GM19099 (cell line): ENCODE measurements around the gene SLC35E4.
A peak's percentile ranks its signal among the peaks of the same experiment; 100 is the strongest.

ENCODE experiments used
- POLR2A ChIP-seq: IDR thresholded peaks from 3 replicates; pipeline ENCODE4 v1.6.1; 2011; ENCODE audit warnings: low read depth; ENCODE audit not compliant: insufficient read length; ENCODE audit errors: extremely low read depth

The SLC35E4 gene

DNA sequence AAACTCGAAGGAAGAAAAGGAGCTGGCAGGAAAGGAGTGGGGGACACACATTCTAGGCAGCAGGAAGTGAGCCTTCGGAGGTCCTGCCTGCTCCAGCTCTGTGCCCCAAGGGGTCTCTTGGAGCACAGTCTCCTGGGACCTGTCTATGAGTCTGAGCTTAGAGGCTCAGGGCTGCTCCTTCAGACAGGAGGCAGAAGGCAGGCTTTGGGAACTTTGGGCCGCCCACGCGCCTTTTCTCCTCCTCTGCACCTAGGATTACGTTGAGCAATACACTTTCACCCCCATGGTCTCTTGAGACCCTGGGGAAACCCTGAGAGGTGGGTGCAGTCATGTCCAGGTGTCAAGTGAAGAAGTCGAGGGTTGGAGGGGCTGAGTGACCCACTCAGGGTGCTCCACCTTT lies 27.6 kb upstream of the SLC35E4 start:
- no peak for TF ChIP-seq POLR2A

DNA sequence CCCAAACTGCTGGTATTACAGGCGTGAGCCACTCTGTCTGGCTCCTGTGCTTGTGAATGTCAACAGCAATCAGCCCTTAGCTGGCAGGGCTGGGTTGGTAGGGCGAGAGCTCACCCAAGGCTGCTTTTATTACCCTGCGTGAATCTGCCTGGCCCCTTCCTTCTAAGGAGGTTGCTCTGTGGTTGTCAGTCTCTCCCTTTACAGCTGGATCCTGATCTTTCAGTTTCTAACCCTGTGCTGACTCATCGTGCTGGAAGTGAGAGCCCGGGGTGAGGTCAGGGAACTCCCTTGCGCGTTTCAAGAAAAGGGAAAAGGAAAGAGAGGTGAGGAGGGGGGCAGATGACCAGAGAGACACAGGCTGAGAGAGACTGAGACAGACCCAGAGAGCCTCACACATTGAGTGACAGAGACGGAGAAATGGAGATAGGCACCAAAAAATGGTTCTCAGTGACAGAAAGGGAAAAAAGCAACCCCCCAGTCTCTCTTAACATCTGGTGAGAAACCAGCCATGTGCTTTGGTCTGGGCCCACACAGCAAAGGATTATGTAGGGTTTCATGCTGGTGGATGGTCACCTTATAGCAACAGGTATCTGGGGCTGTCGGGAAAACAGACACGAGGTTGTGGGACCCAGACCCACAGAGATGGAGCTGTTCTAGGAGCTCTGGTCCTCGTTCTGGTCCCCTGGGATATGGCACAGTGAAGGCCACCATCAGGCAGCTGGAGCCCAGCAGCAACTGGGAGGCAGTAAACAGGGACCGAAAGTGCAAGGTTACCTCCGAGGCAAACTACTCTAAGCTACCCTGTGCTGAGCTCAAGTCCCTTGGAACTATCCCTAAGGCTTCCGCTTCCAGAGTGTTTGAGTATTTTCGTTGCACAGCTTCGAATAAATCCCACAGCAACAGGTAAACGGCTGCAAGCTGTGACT lies 26.1 kb upstream of the SLC35E4 start:
- no peak for TF ChIP-seq POLR2A

DNA sequence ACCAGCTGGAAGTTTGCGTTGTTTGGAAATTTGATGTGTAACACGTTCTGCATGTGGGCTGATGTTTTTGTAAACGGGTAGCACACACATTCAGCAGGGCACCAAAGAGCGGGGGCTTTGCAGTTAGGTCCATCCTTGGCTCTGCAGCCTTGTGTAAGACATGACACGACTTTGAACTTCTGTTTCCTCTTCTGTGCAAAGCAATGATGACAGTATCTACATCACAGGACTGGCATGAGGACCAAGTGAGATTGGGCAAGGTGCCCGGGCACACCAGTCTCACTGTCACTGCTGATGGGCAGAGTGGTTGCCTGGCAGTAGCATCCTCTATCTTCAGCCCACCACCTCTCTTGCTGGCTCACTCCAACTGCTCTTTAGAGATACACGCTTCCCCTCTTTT lies 25.3 kb upstream of the SLC35E4 start:
- no peak for TF ChIP-seq POLR2A

DNA sequence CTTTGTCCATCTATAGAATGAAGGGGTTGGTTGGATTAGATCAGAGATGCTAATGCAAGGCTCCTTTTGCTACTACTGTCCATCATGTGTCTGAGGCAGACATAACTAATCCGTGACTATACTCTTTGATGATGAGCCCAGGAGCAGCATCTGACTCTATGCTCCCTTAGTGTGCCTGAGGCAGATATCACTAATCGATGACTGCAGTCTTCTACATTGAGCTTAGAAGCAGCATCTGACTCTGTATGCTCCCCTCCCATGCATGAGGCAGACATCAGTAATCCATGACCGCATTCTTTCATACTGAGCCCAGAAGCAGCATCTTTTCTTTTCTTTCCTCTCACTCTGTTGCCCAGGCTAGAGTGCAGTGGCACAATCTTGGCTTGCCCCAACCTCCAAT lies 24.4 kb upstream of the SLC35E4 start:
- no peak for TF ChIP-seq POLR2A

DNA sequence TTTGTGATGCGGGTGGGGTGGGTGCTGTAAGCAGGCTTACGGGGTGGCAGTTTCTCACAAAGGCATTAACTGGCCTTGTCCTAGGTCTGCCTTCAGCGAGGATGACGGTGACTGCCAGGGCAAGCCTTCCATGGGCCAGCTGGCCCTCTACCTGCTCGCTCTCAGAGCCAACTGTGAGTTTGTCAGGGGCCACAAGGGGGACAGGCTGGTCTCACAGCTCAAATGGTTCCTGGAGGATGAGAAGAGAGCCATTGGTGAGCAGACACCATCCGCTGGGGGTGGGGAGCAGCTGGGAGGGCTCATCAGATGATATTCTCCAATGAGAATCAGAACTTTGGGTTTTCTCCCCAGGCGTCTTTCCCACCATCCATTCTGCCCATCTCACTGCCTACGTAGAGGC lies 22.8 kb upstream of the SLC35E4 start:
- no peak for TF ChIP-seq POLR2A

DNA sequence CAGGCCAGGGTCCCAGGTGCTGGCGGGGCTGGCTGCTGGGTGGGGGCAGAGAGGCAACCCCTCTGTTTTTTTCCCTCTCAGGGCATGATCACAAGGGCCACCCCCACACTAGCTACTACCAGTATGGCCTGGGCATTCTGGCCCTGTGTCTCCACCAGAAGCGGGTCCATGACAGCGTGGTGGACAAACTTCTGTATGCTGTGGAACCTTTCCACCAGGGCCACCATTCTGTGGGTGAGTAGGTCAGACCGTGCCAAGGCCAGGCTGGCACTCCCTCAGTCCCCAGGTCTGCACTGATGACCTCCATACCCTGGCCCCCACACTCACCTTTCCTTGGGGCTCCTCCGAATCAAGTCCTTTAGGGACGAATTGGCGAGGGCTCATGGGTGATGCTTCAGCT lies 21.3 kb upstream of the SLC35E4 start:
- no peak for TF ChIP-seq POLR2A

DNA sequence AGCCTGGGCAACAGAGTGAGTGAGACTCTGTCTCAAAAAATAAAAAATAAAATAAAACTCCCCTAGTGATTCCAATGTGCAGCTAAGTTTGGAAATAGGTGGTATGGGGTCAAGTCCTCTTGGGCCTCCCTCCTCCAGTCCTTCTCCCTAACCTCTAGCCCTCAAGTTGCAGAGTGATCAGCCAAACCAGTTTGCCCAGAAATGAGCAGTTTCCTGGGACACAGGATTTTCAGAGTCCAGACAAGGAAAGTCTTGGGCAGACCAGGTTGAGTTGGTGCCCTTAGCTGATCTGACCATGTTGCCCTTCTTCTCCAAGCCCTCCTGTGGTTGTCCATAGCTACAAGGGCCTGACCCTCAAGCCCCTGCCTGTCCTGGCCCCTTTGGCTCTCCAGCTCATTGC lies 20.7 kb upstream of the SLC35E4 start:
- no peak for TF ChIP-seq POLR2A

DNA sequence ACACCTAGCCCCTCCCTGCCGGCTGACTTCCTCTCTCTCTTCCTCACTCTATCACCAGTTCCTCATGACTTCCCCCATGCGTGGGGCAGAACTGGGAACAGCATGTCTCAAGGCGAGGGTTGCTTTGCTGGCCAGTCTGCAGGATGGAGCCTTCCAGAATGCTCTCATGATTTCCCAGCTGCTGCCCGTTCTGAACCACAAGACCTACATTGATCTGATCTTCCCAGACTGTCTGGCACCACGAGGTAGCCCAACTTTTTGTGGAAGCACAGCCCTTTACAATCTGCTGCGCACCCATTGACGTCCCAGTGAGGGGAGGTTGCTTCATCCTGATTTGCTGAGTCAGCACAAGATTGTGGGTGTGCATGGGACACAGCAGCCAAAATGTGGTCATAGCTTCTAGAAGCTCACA lies 20.0 kb upstream of the SLC35E4 start:
- no peak for TF ChIP-seq POLR2A

DNA sequence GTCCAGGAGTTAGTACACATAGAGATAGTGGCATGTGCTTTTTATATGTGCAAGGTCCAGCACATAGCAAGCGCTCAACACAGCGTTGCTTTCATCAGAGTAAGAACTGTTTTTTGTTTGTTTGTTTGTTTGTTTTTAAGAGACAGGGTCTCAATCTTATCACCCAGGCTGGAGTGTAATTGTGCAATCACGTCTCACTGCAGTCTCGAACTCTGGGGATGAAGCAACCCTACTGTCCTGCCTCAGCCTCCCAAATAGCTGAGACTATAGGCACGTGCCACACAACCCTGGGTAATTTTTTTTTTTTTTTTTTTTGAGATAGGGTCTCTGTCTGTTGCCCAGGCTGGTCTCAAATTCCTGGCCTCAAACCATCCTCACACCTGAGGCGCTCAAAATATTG lies 17.8 kb upstream of the SLC35E4 start:
- no peak for TF ChIP-seq POLR2A

DNA sequence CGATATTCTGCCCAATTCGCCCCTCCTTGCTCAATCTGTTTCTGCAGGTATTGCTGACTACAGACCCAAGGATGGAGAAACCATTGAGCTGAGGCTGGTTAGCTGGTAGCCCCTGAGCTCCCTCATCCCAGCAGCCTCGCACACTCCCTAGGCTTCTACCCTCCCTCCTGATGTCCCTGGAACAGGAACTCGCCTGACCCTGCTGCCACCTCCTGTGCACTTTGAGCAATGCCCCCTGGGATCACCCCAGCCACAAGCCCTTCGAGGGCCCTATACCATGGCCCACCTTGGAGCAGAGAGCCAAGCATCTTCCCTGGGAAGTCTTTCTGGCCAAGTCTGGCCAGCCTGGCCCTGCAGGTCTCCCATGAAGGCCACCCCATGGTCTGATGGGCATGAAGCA lies 9.2 kb upstream of the SLC35E4 start:
- TF ChIP-seq POLR2A, result no peak

DNA sequence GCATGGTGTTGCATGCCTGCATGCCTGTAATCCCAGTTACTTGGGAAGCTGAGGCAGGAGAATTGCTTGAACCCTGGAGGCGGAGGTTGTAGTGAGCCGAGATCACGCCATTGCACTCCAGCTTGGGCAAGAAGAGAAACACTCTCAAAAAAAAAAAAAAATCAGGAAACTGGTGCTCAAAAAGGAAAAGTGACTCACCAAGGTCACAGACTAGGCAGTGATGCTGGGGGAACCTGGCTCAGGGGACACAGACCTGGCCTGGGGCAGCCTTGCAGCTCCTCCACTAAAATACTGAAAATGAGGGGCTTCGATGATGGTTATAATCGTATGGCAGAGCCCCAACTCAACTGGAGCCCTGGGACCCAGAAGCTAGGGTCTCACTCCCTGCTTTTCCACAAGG lies 8.1 kb upstream of the SLC35E4 start:
- TF ChIP-seq POLR2A, result no peak

DNA sequence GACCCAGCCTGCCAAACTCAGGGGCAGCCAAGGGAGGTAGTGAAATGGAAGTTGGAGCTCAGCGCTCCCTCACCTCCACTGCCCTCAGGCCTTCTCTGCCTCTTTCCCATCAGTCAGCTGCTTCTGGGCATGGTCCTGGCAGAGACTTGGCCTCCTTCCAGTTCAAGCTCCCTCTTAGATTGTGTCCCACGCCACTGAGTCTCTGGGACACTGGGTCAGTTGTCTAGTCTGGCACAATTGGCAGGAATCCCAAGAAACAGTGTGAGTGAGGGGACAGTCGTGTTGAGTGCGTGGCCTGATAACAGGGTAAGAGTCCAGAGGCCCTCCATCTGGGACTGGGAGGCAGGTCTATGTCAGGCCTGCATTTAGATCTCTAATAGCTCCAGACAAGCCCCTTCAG lies 7.1 kb upstream of the SLC35E4 start:
- TF ChIP-seq POLR2A, result no peak

DNA sequence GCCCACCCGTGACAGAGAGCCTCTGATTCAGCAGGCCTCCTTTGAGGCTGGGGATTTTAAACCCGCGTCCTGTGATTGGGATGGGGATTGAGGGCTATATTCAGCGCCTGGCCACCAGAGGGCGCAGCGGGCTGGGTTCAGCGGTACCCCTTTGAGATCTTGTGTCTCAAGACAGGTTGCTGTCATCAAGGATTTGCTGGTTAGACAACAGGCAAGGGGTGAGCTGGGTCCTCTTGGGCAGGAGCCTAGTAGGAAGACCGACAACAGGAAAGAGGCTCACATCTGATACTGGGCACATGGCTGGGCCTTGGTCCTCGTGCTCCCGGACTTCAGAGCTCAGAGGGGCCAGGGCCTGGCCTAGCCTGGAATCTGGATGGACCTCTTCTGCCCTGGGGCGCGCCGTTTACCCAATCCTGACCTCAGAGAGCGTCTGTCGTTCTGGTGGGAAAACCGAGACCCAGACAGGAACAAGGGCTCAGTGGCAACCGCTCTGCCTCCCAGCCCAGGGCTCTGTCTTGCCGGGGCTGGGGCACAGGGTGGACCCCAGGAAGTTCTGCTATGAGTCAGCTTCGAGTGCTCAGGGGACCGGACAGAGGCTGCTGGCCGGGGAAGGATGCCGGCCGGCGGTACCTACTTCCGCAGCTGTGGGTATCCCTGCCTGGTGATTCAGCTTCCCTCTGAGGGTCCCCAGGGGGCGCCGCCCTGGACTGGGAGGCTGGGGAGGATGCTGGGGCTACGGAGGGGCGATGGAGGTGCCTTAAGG lies 929 bp upstream of the SLC35E4 start:
- TF ChIP-seq POLR2A, result peak; percentile 21

DNA sequence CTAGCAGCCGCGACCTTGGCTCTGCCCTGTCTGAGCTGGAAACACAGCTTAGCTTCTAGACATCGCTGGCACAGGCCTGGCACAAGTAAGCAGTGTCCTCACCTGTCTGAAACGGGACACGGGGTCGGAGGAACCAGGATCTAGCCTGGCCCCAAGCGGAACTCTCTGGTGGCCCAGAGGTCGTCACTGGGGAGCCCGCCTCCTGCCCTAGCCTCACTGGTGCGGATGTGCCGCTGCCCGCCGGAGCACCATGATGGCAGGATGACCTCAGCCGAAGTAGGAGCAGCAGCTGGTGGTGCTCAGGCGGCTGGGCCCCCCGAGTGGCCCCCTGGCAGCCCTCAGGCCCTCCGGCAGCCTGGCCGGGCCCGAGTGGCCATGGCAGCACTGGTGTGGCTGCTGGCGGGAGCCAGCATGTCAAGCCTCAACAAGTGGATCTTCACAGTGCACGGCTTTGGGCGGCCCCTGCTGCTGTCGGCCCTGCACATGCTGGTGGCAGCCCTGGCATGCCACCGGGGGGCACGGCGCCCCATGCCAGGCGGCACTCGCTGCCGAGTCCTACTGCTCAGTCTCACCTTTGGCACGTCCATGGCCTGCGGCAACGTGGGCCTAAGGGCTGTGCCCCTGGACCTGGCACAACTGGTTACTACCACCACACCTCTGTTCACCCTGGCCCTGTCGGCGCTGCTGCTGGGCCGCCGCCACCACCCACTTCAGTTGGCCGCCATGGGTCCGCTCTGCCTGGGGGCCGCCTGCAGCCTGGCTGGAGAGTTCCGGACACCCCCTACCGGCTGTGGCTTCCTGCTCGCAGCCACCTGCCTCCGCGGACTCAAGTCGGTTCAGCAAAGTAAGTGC lies 871 bp downstream of the SLC35E4 start:
- no peak for TF ChIP-seq POLR2A

DNA sequence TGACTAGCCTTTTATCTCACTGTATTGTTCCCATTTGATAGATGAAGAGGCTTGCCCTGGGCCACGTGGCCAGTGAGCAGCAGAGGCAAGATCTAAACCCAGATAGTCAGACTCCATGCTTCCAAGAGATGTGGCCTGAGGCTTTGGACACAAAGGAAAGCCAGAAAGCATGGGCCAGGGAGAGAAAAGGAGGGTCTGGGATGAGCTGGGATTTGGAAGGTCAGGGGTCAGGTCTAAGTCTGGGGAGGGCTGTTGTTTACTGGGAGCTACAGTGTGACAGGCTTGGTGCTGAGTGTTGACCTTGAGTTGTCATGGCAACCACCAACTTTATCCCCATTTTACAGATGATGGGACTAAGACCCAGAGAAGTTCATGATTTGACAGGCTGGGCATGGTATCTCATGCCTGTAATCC lies 2.1 kb downstream of the SLC35E4 start:
- TF ChIP-seq POLR2A, result no peak
